Liver (tissue), 9 donors: ENCODE results near the gene PPP2R5C. TPM values are rescaled to one million over a fixed set of nuclear protein-coding genes. Genes with fewer than 3 reads are reported as not detected.

ENCODE experiments used
- DNase-seq: peaks from one replicate; pipeline ENCODE4 v3.0.0-alpha.2; 2017; ENCODE audit warnings: low spot score
- H3K27ac ChIP-seq, 2 donors: one replicate each; pipeline ENCODE4 v1.7.0; 2013; ENCODE audit warnings: inconsistent platforms in 2 of 2, low read length in 2 of 2, control low read depth in 1 of 2, low read depth in 1 of 2, mild to moderate bottlenecking in 1 of 2
- H3K27me3 ChIP-seq, 4 donors: one replicate each; pipeline versions ENCODE4 v1.6.1 to v1.7.0; 2013; ENCODE audit warnings: low read length in 3 of 4, inconsistent platforms in 1 of 4, mild to moderate bottlenecking in 1 of 4, moderate library complexity in 1 of 4; ENCODE audit not compliant: control insufficient read depth in 4 of 4, insufficient read depth in 4 of 4
- H3K36me3 ChIP-seq, 4 donors: one replicate each; pipeline versions ENCODE4 v1.6.1 to v1.7.0; 2013; ENCODE audit warnings: low read length in 3 of 4, mild to moderate bottlenecking in 3 of 4, low read depth in 1 of 4, moderate library complexity in 1 of 4; ENCODE audit not compliant: control insufficient read depth in 4 of 4, insufficient read depth in 3 of 4
- H3K4me1 ChIP-seq, 4 donors: one replicate each; pipeline versions ENCODE4 v1.6.1 to v1.7.0; 2013; ENCODE audit warnings: low read length in 3 of 4, mild to moderate bottlenecking in 3 of 4, moderate library complexity in 1 of 4; ENCODE audit not compliant: control insufficient read depth in 4 of 4, insufficient read depth in 4 of 4
- H3K4me3 ChIP-seq, 3 donors: one replicate each; pipeline versions ENCODE4 v1.6.1 to v1.7.0; 2013; ENCODE audit warnings: low read length in 3 of 3, control low read depth in 1 of 3, low read depth in 1 of 3, mild to moderate bottlenecking in 1 of 3
- H3K9ac ChIP-seq, 2 donors: one replicate each; pipeline ENCODE4 v1.7.0; 2013; ENCODE audit warnings: low read length in 2 of 2, mild to moderate bottlenecking in 2 of 2, moderate library complexity in 2 of 2, control low read depth in 1 of 2, low read depth in 1 of 2
- H3K9me3 ChIP-seq, 4 donors: one replicate each; pipeline versions ENCODE4 v1.6.1 to v1.7.0; 2013; ENCODE audit warnings: low read length in 3 of 4; ENCODE audit not compliant: control insufficient read depth in 4 of 4
- EGR1 ChIP-seq, 2 donors: IDR thresholded peaks; 2 replicates each; pipeline ENCODE4 v1.6.1; 2016 to 2018; ENCODE audit warnings: antibody characterized with exemption in 2 of 2, low read depth in 2 of 2
- FOXA1 ChIP-seq: IDR thresholded peaks from 2 replicates; pipeline ENCODE4 v1.6.1; 2016; ENCODE audit warnings: antibody characterized with exemption
- FOXA2 ChIP-seq: IDR thresholded peaks from 2 replicates; pipeline ENCODE4 v1.6.1; 2016; ENCODE audit warnings: antibody characterized with exemption
- GABPA ChIP-seq, 2 donors: IDR thresholded peaks in 1 of 2; conservative IDR thresholded peaks in 1 of 2; 2 replicates each; pipeline ENCODE4 v1.6.1; 2016; ENCODE audit warnings: antibody characterized with exemption in 2 of 2, mild to moderate bottlenecking in 1 of 2, moderate library complexity in 1 of 2
- HNF4G ChIP-seq: IDR thresholded peaks from 2 replicates; pipeline ENCODE4 v1.6.1; 2016; ENCODE audit warnings: antibody characterized with exemption
- JUND ChIP-seq, 2 donors: IDR thresholded peaks; 2 replicates each; pipeline ENCODE4 v1.6.1; 2016; ENCODE audit warnings: antibody characterized with exemption in 2 of 2
- NR2F2 ChIP-seq: IDR thresholded peaks from 2 replicates; pipeline ENCODE4 v1.6.1; 2016; ENCODE audit warnings: antibody characterized with exemption
- RXRA ChIP-seq, 2 donors: IDR thresholded peaks; 2 replicates each; pipeline ENCODE4 v1.6.1; 2017 to 2018; ENCODE audit warnings: antibody characterized with exemption in 2 of 2, mild to moderate bottlenecking in 1 of 2
- SP1 ChIP-seq: IDR thresholded peaks from 2 replicates; pipeline ENCODE4 v1.6.1; 2018; ENCODE audit warnings: antibody characterized with exemption, mild to moderate bottlenecking
- TAF1 ChIP-seq: conservative IDR thresholded peaks from 2 replicates; pipeline ENCODE4 v1.6.1; 2016; ENCODE audit warnings: antibody characterized with exemption, mild to moderate bottlenecking
- YY1 ChIP-seq: IDR thresholded peaks from 2 replicates; pipeline ENCODE4 v1.6.1; 2016; ENCODE audit warnings: antibody characterized with exemption, mild to moderate bottlenecking
- WGBS: extraction: QIAGEN DNeasy Blood & Tissue Kit; methylation state at CpG from one replicate; pipeline ENCODE4 v1.1.7; 2013; 5-methylcytosine and 5-hydroxymethylcytosine counted together
- polyA plus RNA-seq, 2 donors: library from polyadenylated mRNA; stranded (reverse) in 1 of 2; unstranded in 1 of 2; fragments of 200-250 nt in 1 of 2; fragments of >200 nt in 1 of 2; fragmentation: Nextera tagmentation in 1 of 2; extraction: Ambion mirVana in 1 of 2; gene quantifications; one replicate each; pipeline versions ENCODE4 v1.2.1 to v1.2.3, GENCODE V29; 2013 to 2015
- total RNA-seq, 2 donors: library from RNA; depleted of rRNA; stranded (reverse); fragments of >200 nt; gene quantifications; one replicate each; pipeline ENCODE4 v1.2.3, GENCODE V29; 2014
- TF ChIP-seq, protein P1 (sequence below): IDR thresholded peaks from 2 replicates; pipeline ENCODE4 v1.6.1; 2016; ENCODE audit warnings: antibody characterized with exemption, mild to moderate bottlenecking
- TF ChIP-seq, protein P2 (sequence below): IDR thresholded peaks from 2 replicates; pipeline ENCODE4 v1.6.1; 2016; ENCODE audit warnings: antibody characterized with exemption
- TF ChIP-seq, protein P3 (sequence below): fragments of 150-350 bp; IDR thresholded peaks from 2 replicates; pipeline ENCODE4 v1.5.1; 2017; ENCODE audit warnings: improper control_type of control experiment, low read depth, low read length; ENCODE audit not compliant: missing input control
- TF ChIP-seq, protein P4 (sequence below): IDR thresholded peaks from 2 replicates; pipeline ENCODE4 v1.6.1; 2016; ENCODE audit warnings: antibody characterized with exemption
- donor health status: healthy.
- donor health status: healthy.
- donor health status: healthy.
- donor health status: healthy.
- donor health status: healthy.

The PPP2R5C gene
- total and polyA plus RNA-seq, 4 donors, result 33.5 to 52.3 (median 43.9) TPM

DNA sequence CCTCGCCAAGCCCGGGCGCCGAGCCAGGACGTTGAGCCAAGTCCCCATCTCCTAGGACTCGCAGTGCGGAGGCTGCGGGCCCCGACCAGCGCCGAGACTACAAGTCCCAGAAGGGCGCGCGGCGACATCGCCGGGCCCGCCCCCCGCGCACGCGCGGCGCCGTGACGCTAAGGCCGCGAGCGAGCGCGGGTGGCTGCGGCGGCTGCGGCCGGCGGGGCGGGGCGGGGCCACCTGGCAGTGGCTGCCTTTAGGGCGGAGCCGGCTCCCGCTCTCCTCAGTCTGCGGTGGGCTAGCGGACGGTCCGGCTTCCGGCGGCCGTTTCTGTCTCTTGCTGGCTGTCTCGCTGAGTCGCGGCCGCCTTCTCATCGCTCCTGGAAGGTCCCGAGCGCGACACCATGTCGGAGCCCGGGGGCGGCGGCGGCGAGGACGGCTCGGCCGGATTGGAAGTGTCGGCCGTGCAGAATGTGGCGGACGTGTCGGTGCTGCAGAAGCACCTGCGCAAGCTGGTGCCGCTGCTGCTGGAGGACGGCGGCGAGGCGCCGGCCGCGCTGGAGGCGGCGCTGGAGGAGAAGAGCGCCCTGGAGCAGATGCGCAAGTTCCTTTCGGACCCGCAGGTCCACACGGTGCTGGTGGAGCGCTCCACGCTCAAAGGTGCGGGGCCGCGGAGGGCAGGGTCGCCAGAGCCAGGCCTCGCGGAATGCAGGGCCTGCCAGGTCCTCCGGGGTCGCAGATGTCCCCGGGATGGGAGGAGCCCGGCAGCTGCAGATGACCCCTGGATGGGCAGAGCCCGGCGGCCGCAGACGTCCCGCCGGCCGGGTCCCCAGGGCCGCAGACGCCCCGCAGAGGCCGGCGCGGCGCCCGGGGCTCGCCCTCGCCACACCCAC lies 203.0 kb downstream of the PPP2R5C start, which contains the start of gene DYNC1H1 (continued):
- TF ChIP-seq, protein P1, sequence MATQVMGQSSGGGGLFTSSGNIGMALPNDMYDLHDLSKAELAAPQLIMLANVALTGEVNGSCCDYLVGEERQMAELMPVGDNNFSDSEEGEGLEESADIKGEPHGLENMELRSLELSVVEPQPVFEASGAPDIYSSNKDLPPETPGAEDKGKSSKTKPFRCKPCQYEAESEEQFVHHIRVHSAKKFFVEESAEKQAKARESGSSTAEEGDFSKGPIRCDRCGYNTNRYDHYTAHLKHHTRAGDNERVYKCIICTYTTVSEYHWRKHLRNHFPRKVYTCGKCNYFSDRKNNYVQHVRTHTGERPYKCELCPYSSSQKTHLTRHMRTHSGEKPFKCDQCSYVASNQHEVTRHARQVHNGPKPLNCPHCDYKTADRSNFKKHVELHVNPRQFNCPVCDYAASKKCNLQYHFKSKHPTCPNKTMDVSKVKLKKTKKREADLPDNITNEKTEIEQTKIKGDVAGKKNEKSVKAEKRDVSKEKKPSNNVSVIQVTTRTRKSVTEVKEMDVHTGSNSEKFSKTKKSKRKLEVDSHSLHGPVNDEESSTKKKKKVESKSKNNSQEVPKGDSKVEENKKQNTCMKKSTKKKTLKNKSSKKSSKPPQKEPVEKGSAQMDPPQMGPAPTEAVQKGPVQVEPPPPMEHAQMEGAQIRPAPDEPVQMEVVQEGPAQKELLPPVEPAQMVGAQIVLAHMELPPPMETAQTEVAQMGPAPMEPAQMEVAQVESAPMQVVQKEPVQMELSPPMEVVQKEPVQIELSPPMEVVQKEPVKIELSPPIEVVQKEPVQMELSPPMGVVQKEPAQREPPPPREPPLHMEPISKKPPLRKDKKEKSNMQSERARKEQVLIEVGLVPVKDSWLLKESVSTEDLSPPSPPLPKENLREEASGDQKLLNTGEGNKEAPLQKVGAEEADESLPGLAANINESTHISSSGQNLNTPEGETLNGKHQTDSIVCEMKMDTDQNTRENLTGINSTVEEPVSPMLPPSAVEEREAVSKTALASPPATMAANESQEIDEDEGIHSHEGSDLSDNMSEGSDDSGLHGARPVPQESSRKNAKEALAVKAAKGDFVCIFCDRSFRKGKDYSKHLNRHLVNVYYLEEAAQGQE, result peak; percentile 65
- no peak for TF ChIP-seq NR2F2
- no peak for TF ChIP-seq EGR1 (IDR thresholded peaks at IDR 0.05; ENCODE audit: low read depth in 2 of 2)
- peak; percentile 23 for TF ChIP-seq SP1
- TF ChIP-seq, protein P2, sequence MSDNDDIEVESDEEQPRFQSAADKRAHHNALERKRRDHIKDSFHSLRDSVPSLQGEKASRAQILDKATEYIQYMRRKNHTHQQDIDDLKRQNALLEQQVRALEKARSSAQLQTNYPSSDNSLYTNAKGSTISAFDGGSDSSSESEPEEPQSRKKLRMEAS, result no peak
- TF ChIP-seq FOXA2, result no peak
- no peak for TF ChIP-seq YY1
- TF ChIP-seq RXRA (IDR thresholded peaks at IDR 0.05), result no peak

DNA sequence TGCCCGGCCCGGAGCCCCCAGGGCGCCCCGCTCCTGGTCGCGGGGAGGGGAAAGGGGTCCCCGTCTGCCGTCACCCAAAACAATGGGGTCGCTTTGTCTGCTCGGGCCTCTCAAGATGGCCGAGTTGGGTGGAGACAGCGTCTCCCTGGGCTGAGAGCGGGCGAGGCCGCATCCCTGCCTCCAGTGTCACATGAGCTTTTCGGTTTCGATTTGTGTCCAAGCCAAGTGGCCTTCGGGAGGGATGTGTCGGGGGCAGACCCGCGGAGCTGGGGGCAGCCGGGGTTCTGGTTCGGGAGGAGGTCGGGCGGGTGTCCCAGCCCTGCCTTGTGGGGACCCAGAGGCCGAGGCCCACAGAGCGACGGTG lies 203.7 kb downstream of the PPP2R5C start:
- peak overlapping the region; percentile 93 to 94 for H3K27ac ChIP-seq
- TF ChIP-seq YY1 (peak; percentile 91), HNF4G (no peak), SP1 (no peak)
- no peaks in the 10 kb centered on the region for H3K9me3 ChIP-seq
- no peaks in the 10 kb centered on the region for H3K27me3 ChIP-seq
- peak overlapping the region; percentile 91 to 98 (median 92) for H3K4me3 ChIP-seq
- under 1% methylated on average over 28 of the region's 28 CpGs for WGBS
- peak; percentile 73 for DNase-seq
- H3K9ac ChIP-seq, result peak overlapping the region; percentile 69 to 96
- peaks cover 6 to 25% (median 16%) of the 10 kb centered on the region in 4 donors for H3K4me1 ChIP-seq
- no peaks in the 10 kb centered on the region for H3K36me3 ChIP-seq

DNA sequence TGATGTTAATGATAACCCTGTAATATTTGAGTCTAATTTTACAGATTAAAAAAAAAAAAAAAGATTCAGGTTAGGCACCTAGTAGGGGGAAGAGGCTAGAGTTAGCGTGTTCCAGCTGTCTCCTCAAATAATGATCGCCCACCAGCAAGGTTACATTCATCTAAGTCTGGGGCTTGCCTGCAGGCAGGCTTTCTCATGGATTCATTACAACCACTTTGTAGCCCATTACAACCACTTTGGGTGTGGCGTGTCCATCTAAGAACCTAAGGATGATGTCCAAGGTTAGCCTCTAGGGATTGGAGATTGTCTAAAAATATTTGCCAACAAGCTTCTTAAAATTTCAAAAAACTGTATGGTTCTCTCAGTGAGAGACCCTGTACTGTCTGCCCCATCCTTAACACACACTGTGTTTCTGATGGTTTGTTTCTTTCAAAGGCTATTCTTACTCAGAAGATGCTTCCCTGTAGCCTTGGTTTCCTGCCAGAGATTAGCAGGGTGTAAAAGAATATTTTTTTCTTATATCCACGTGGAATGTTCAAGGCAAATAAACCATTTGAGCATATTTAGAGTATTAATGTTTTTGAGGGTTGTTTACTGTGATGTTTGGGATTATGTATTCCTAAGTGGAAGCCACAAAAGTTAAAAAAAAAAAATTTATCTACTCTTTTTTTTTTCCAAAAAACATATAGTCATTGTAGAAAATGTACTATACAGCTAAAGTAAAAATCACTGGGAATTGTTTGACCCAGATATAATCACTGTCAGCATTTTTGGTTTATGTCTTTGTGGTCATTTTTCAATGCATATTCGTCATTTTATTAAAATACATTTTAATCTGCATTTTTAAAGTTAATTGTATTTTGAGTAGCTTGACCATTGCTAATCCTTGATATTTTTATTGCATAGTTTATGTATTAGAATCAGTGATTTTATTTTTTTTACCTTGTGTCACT lies 204.5 kb downstream of the PPP2R5C start:
- 71% methylated on average over 5 of the region's 5 CpGs for WGBS
- Histone ChIP-seq H3K27me3 (no peaks in the 10 kb centered on the region), H3K9me3 (no peaks in the 10 kb centered on the region), H3K9ac (peak overlapping the region; percentile 69 to 96), H3K27ac (peak overlapping the region; percentile 19 to 94), H3K4me3 (peak overlapping the region; percentile 91 to 98 (median 92)), H3K4me1 (peaks cover 9 to 31% (median 20%) of the 10 kb centered on the region in 4 donors), H3K36me3 (no peaks in the 10 kb centered on the region)
- DNase-seq, result no peak
- TF ChIP-seq FOXA2 (no peak), RXRA (IDR thresholded peaks at IDR 0.05) (no peak), TAF1 (no peak), EGR1 (IDR thresholded peaks at IDR 0.05; ENCODE audit: low read depth in 2 of 2) (no peak), HNF4G (no peak), GABPA (IDR thresholded peaks at IDR 0.05 in 1 of 2, conservative IDR thresholded peaks at IDR 0.05 in 1 of 2) (no peak), JUND (IDR thresholded peaks at IDR 0.05) (no peak), YY1 (no peak), SP1 (no peak), FOXA1 (no peak)
- TF ChIP-seq, protein P2, result no peak
- TF ChIP-seq, protein P3, sequence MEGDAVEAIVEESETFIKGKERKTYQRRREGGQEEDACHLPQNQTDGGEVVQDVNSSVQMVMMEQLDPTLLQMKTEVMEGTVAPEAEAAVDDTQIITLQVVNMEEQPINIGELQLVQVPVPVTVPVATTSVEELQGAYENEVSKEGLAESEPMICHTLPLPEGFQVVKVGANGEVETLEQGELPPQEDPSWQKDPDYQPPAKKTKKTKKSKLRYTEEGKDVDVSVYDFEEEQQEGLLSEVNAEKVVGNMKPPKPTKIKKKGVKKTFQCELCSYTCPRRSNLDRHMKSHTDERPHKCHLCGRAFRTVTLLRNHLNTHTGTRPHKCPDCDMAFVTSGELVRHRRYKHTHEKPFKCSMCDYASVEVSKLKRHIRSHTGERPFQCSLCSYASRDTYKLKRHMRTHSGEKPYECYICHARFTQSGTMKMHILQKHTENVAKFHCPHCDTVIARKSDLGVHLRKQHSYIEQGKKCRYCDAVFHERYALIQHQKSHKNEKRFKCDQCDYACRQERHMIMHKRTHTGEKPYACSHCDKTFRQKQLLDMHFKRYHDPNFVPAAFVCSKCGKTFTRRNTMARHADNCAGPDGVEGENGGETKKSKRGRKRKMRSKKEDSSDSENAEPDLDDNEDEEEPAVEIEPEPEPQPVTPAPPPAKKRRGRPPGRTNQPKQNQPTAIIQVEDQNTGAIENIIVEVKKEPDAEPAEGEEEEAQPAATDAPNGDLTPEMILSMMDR, result no peak
- TF ChIP-seq, protein P4, sequence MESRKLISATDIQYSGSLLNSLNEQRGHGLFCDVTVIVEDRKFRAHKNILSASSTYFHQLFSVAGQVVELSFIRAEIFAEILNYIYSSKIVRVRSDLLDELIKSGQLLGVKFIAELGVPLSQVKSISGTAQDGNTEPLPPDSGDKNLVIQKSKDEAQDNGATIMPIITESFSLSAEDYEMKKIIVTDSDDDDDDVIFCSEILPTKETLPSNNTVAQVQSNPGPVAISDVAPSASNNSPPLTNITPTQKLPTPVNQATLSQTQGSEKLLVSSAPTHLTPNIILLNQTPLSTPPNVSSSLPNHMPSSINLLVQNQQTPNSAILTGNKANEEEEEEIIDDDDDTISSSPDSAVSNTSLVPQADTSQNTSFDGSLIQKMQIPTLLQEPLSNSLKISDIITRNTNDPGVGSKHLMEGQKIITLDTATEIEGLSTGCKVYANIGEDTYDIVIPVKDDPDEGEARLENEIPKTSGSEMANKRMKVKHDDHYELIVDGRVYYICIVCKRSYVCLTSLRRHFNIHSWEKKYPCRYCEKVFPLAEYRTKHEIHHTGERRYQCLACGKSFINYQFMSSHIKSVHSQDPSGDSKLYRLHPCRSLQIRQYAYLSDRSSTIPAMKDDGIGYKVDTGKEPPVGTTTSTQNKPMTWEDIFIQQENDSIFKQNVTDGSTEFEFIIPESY, result no peak
